ENCODE results near the gene ASB13.

ASB13 gene

DNA sequence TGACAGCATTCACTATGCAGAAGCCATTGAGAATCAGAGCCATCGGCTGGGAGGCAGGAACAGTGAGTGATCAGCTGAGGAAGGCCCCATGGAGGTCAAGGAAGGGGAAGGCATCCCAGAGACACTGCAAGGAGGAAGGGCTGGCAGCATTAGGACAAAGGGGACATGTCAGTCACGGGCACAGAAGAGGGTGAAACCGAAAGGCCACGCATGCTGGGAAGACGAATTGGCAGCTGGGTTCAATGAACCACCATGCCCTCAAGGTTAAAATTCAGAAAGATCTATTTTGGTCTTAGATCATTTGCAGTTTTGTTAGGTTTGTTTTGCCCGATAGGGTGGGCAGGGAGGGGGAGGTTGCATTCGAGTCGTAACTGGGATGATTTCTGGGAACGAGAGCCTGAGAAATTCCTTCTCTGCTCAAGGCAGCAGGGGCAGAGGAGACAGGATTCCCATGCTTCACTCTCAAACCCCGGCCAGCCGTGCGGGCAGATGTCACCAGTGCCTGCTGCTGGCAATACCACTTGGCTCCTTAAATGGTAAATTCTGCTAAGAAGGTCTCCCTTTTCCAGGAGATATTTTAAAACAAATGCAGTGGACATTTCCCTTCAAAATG, 57.7 kb downstream of the ASB13 start:
- H3K9me3 Mint-ChIP-seq: no peaks in the 10 kb centered on the region
- H3K27me3 Mint-ChIP-seq: peaks cover 59% of the 10 kb centered on the region
- no peaks in the 10 kb centered on the region for H3K36me3 Mint-ChIP-seq
- H3K4me1 Mint-ChIP-seq: peaks cover 4% of the 10 kb centered on the region
- DNase-seq: no peak
- no peak overlapping the region for H3K4me3 Mint-ChIP-seq
- H3K27ac Mint-ChIP-seq: no peak overlapping the region
- CTCF ChIA-PET: interaction anchor here (1.1 kb wide), 1 partner anchor 23 kb away, joined by 3 read pairs; no protein-coding TSS in a partner anchor

DNA sequence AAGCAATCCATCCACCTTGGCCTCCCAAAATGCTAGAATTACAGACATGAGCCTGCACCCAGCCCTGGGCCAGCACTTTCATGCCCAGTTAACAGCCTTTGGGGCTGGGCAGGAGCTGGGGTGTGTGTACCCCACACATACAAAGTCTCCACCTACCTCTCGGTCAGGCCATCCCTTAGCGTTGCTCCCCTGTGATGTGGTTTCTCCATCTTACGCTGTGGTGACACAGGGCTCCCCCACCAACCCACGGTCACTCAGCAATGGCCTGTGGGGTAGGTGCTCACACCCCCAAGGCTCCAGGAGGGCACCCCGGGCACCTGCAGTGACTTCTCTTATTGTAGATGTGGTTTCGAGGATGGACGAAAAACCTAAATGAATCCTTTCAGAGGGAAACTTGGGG, 58.8 kb downstream of the ASB13 start:
- CTCF ChIA-PET: no interaction called here
- no peaks in the 10 kb centered on the region for H3K9me3 Mint-ChIP-seq

DNA sequence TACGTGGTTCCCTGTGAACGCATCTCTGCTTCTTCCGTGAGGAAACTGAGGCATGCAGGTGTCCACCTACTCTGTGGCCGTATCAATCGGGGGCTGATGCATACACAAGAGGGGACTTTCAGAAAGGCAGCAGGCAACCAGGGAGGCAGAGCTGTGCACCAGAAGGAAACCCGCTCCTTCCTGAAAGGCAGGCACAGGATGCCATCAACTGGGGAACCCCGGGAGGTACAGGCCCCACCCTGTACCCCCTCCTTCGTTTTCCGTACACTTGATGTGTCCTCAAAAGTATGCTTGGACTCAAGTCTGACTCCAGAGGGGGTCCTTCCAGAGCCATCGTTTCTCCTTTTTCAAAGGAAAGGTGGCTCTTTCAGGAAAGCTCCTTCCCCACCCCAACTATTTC, 59.5 kb downstream of the ASB13 start:
- CTCF ChIA-PET: interaction anchor here (1.7 kb wide), 1 partner anchor 164 kb away, joined by 3 read pairs; no protein-coding TSS in a partner anchor
- H3K9me3 Mint-ChIP-seq: no peaks in the 10 kb centered on the region
- peak; percentile 29 for DNase-seq

More for the DNA sequence above, 58.8 kb downstream of the ASB13 start:
- H3K4me3 Mint-ChIP-seq: no peak overlapping the region
- DNase-seq: no peak
- no peaks in the 10 kb centered on the region for H3K36me3 Mint-ChIP-seq
- H3K27me3 Mint-ChIP-seq: peaks cover 56% of the 10 kb centered on the region
- no peak overlapping the region for H3K27ac Mint-ChIP-seq
- H3K4me1 Mint-ChIP-seq: peaks cover 4% of the 10 kb centered on the region

DNA sequence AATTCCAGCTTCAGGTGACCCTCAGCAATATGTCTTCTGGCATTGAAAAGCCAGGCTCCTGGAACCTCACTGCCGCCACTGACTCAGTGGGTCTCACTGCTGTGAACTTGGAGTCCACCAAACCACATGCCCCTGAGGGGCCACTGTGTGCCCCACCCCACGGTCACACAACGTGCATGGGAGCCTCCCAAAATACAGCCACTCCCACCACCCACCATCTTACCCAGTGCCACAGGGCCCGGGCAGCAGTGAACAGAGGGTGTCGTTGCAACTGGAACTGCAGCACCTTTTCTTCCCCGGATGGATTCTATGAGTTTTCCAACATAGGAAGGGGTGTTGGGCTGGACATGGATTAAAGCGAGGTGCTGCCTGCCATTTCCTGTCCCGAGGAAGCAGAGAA, 60.1 kb downstream of the ASB13 start:
- peaks cover 4% of the 10 kb centered on the region for H3K4me1 Mint-ChIP-seq
- CTCF ChIA-PET: interaction anchor here (1.7 kb wide), 1 partner anchor 164 kb away, joined by 3 read pairs; no protein-coding TSS in a partner anchor
- H3K27ac Mint-ChIP-seq: no peak overlapping the region
- no peak for DNase-seq
- no peaks in the 10 kb centered on the region for H3K9me3 Mint-ChIP-seq
- H3K4me3 Mint-ChIP-seq: no peak overlapping the region
- H3K27me3 Mint-ChIP-seq: peaks cover 45% of the 10 kb centered on the region
- no peaks in the 10 kb centered on the region for H3K36me3 Mint-ChIP-seq

More for the DNA sequence above, 59.5 kb downstream of the ASB13 start:
- H3K4me3 Mint-ChIP-seq: no peak overlapping the region
- peaks cover 49% of the 10 kb centered on the region for H3K27me3 Mint-ChIP-seq
- H3K36me3 Mint-ChIP-seq: no peaks in the 10 kb centered on the region
- H3K4me1 Mint-ChIP-seq: peaks cover 4% of the 10 kb centered on the region
- no peak overlapping the region for H3K27ac Mint-ChIP-seq

DNA sequence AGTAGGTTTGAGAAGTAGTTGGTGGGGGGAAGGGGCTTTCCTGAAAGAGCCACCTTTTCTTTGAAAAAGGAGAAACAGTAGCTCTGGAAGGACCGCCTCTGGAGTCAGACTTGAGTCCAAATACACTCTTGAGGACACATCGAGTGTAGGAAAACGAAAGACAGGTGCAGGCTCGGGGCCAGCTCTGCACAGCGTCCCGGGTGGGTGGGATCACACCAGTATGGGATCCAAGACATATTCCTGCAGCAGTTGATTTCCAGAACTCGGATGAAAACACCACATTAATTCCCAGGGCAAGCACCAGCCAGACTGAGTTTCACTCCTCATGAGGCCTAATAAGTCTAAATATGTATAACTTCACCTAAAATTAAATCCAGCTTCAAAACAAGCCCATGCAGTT, 61.4 kb downstream of the ASB13 start:
- no peak overlapping the region for H3K4me3 Mint-ChIP-seq
- DNase-seq: no peak
- H3K9me3 Mint-ChIP-seq: no peaks in the 10 kb centered on the region
- no peaks in the 10 kb centered on the region for H3K36me3 Mint-ChIP-seq
- H3K27ac Mint-ChIP-seq: no peak overlapping the region
- peaks cover 4% of the 10 kb centered on the region for H3K4me1 Mint-ChIP-seq
- peaks cover 36% of the 10 kb centered on the region for H3K27me3 Mint-ChIP-seq
- CTCF ChIA-PET: interaction anchor here (1.1 to 1.6 kb wide), 2 partner anchors 18 to 25 kb away, joined by 3 to 6 read pairs; no protein-coding TSS in a partner anchor

DNA sequence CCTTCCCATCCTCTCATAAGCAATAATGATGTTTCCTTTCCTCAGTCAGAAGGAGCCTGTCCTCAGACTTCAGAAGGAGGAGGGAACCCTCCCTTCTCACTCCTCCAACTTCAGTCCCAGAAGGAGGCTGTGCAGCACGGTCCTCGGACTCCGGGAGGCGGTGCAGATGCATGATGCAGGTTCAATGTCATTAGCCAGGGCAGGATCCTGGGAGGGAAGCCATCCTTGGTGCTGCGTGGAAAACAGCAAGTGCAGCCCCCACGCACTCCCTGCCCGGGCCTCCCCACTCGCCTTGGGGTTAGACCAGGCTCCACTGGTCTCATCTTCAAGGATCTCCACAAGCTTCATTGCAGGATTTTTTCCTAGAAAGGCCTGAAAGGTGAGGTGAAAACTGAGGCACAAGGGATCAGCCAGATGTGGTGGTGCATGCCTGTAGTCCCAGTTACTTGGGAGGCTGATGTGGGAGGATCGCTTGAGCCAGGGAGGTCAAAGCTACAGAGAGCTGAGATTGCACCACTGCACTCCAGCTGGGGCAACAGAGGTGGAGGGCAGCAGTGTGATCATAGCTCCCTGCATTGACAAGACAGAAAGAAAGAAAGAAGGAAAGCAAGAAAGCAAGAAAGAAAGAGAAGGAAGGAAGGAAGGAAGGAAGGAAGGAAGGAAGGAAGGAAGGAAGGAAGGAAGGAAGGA, 62.0 kb downstream of the ASB13 start:
- Mint-ChIP-seq H3K4me3 (no peak overlapping the region), H3K27me3 (peaks cover 31% of the 10 kb centered on the region), H3K4me1 (peaks cover 4% of the 10 kb centered on the region), H3K9me3 (no peaks in the 10 kb centered on the region), H3K36me3 (no peaks in the 10 kb centered on the region), H3K27ac (no peak overlapping the region)
- no peak for DNase-seq
- CTCF ChIA-PET: interaction anchor here (1.1 to 1.6 kb wide), 2 partner anchors 18 to 25 kb away, joined by 3 to 6 read pairs; no protein-coding TSS in a partner anchor

DNA sequence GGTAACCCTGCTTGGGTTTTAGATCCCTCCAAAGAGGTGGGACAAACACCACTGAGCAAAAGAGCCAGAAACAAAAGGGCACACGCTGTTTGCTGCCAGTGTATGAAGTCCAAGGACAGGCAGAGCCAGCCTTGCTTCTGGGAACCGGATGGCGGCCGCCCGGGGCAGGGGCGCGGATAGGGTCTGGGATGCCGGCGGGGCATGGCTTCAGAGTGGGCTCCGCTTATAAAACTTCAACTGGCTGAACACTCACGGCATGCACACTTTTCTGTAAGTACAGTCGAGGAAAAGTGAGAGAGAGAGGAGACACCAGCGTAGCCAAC, 62.6 kb downstream of the ASB13 start:
- peaks cover 4% of the 10 kb centered on the region for H3K4me1 Mint-ChIP-seq
- peaks cover 28% of the 10 kb centered on the region for H3K27me3 Mint-ChIP-seq
- no peaks in the 10 kb centered on the region for H3K9me3 Mint-ChIP-seq
- H3K36me3 Mint-ChIP-seq: no peaks in the 10 kb centered on the region
- CTCF ChIA-PET: interaction anchor here (1.0 kb wide), 1 partner anchor 19 kb away, joined by 3 read pairs; no protein-coding TSS in a partner anchor
- H3K4me3 Mint-ChIP-seq: no peak overlapping the region
- DNase-seq: no peak
- no peak overlapping the region for H3K27ac Mint-ChIP-seq

DNA sequence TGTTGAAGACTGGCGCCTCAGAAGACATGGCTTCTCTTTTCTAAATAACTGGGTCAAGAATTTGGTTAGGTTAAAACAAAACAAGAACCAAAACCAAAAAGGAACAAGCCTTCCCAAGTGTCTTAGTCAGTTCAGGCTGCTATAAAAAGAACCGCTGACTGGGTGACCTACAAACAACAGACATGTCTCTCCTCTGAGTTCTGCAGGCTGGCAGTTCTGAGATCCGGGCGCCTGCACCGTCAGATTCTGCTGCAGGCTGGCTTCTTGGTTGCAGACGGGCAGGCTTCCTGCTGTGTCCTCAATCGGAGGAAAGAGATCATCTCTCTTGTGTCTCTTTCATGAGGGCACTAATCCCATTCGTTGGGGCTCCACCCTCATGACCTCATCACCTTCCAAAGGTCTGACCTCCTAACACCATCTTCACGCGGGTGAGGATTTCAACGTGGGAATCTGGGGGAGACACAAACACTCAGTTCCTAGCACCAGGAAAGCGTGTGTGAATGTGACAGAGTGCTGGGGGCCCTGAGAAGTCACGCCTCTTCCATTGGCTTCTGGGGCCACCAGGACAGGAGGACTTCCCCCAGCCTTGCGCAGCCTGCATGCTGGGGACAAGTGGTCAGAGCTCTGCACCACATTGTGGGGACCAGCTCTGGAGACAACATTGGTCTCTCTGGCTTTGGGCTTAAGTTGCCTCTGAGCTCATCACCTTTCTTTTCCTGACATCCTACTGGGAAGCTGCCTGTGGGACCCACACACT, 63.1 kb downstream of the ASB13 start:
- Mint-ChIP-seq H3K27me3 (peaks cover 27% of the 10 kb centered on the region), H3K36me3 (no peaks in the 10 kb centered on the region), H3K4me1 (peaks cover 4% of the 10 kb centered on the region), H3K4me3 (no peak overlapping the region), H3K9me3 (no peaks in the 10 kb centered on the region), H3K27ac (no peak overlapping the region)
- CTCF ChIA-PET: interaction anchor here (1.0 kb wide), 1 partner anchor 20 kb away, joined by 3 read pairs; no protein-coding TSS in a partner anchor
- no peak for DNase-seq

DNA sequence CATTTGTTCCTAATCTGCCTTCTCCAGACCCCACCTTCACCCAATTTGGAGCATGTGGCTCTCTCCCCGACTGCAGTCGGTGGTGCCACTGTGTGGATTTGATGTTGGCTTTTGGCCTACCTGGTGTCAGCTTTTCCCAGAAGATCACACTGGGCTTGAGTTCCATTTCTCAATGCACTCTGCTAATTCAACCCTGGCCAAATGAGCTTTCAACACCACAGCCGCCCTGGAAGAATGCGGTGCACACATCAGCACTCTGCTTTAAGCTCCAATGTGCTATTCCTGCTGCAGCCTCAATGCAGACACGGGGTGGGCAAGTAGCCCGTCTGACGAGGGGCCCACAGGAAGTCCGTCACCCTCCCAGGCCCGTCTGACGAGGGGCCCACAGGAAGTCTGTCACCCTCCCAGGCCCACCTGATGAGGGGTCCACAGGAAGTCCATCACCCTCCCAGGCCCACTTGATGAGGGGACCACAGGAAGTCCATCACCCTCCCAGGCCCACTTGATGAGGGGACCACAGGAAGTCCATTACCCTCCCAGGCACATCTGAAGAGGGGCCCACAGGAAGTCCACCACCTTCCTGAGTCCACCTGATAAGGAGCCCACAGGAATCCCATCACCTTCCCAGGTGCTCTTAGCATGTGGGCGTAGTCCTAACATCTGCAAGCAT, 64.4 kb downstream of the ASB13 start:
- H3K27ac Mint-ChIP-seq: no peak overlapping the region
- no peak for DNase-seq
- peaks cover 3% of the 10 kb centered on the region for H3K4me1 Mint-ChIP-seq
- peaks cover 25% of the 10 kb centered on the region for H3K27me3 Mint-ChIP-seq
- no peak overlapping the region for H3K4me3 Mint-ChIP-seq
- H3K36me3 Mint-ChIP-seq: no peaks in the 10 kb centered on the region
- CTCF ChIA-PET: interaction anchor here (1.6 kb wide), 1 partner anchor 21 kb away, joined by 5 read pairs; no protein-coding TSS in a partner anchor
- no peaks in the 10 kb centered on the region for H3K9me3 Mint-ChIP-seq

DNA sequence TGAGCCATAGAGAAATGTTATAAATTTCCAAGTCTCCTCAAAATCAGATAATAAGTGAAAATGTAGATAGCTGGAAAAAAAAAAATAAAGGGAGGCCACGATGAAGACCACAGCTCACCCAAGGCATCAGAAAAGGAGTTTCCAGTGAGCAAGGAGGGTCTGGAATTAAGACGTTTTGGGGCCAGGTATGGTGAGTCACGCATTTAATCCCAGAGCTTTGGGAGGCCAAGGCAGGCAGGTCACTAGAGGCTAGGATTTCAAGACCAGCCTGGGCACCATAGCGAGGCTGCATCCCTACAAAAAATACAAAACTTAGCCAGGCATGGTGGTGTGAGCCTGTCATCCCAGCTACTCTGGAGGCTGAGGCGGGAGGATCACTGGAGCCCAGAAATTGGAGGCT, 65.5 kb downstream of the ASB13 start:
- CTCF ChIA-PET: interaction anchor here (1.6 kb wide), 1 partner anchor 22 kb away, joined by 5 read pairs; no protein-coding TSS in a partner anchor
- Mint-ChIP-seq H3K27ac (no peak overlapping the region), H3K36me3 (no peaks in the 10 kb centered on the region), H3K9me3 (no peaks in the 10 kb centered on the region), H3K4me1 (no peaks in the 10 kb centered on the region), H3K27me3 (peaks cover 17% of the 10 kb centered on the region), H3K4me3 (no peak overlapping the region)
- no peak for DNase-seq

DNA sequence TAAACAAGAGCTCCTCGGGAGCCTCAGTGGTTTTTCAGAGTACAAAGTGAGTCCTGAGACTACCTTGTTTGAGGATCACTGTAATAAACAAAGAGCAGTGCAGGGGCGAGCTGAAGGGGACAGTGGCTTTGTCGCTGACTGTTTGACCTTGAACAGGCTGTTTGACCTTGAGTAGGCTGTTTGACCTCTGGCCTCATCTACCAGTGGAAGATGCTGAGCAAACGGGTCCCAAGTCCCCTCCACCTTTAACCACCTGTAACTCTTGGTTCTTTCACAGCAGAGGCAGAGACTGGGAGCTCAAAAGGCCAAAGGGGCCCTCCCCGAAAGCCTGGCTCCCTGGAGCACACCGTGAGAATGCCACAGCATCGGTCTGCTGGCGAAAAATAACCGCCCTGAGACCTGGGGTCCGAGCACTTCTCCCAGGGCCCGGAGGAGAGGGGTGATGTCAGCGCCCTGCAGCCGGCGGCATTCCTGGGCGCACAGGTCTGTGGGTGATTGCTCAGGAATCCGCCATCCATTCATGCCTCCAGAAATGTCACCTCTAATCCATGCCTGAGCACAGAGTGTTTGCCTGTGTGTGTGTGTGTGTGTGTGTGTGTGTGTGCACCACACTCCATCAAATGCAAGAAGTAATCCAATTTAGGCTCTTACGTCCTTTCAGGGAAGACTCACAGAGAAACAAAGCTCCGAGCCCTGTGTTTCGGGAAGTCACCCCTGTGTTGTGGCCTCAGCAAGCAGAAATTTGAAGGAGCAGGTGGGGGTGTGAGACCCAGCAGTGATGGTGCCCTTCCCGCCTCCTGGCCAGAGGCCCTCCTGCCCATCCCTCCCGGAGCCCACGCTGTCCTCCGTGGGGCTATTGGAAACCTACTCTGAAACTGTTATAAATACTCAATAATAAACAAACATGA, 66.5 kb downstream of the ASB13 start:
- Mint-ChIP-seq H3K9me3 (no peaks in the 10 kb centered on the region), H3K4me3 (no peak overlapping the region), H3K36me3 (no peaks in the 10 kb centered on the region), H3K27ac (no peak overlapping the region), H3K4me1 (no peaks in the 10 kb centered on the region), H3K27me3 (peaks cover 25% of the 10 kb centered on the region)
- DNase-seq: no peak
- CTCF ChIA-PET: interaction anchor here (1.0 kb wide), 1 partner anchor 24 kb away, joined by 6 read pairs; no protein-coding TSS in a partner anchor

DNA sequence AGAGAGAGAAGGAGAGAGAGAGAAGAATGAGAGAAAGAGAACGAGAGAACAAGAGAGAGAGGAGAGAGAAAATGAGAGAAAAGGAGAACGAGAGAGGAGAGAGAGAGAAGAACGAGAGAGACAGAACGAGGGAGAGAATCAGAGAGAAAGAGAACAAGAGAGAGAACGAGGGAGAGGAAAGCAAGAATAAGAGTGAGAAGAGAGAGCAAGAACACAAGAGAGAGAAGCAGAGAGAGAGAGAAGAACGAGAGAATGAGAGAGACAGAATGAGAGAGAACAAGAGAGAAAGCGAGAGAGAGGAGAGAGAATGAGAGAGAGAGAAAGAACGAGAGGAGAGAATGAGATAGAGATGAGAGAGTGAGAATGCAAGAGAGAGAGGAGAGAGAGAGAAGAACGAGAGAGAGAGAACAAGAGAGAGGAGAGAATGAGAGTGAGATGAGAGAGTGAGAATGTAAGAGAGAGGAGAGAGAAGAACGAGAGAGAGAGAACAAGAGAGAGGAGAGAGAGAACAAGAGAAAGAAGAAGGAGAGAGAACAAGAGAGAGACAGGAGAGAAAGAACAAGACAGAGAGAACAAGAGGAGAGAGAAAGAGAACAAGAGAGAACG, 68.2 kb downstream of the ASB13 start:
- H3K4me3 Mint-ChIP-seq: no peak overlapping the region

More for the DNA sequence above, 68.2 kb downstream of the ASB13 start:
- no peak overlapping the region for H3K27ac Mint-ChIP-seq
- DNase-seq: no peak
- CTCF ChIA-PET: no interaction called here
- peaks cover 28% of the 10 kb centered on the region for H3K27me3 Mint-ChIP-seq
- H3K9me3 Mint-ChIP-seq: no peaks in the 10 kb centered on the region
- H3K36me3 Mint-ChIP-seq: no peaks in the 10 kb centered on the region
- H3K4me1 Mint-ChIP-seq: no peaks in the 10 kb centered on the region

All from activated naive CD4-positive, alpha-beta T cell treated with anti-CD3 and anti-CD28 coated beads, Interleukin-2, amount 10 ng/mL, durations not matched to agents 7 days and 5 days (primary cell).